HCT116 (cell line): ENCODE results near the gene FAM50B. TPM values are rescaled to one million over a fixed set of nuclear protein-coding genes. Genes with fewer than 3 reads are reported as not detected.

Experiments used
- total RNA-seq: library from RNA; stranded (reverse); gene quantifications from one replicate; pipeline ENCODE4 v1.2.1, GENCODE V29; 2021; ENCODE audit not compliant: unreplicated experiment

FAM50B gene
- total RNA-seq, 1 experiment from 2014 or later: 0.86 TPM

Other genes with a start within 250 kb of the FAM50B start
- 6.3 TPM for gene PXDC1, start 97.7 kb upstream of the FAM50B start, total RNA-seq
- not detected for gene FAM217A, start 229.8 kb downstream of the FAM50B start, total RNA-seq